GM19328 (cell line): ENCODE data around the gene PILRB.
A peak's percentile ranks its signal among the peaks of the same experiment; 100 is the strongest.
"Not testable (repeated sequence)": the region's sequence is repeated elsewhere in the genome, so short reads cannot be mapped to it uniquely, and the experiment has no call there.

Experiments used
- ATAC-seq: cut with Tn5 transposase; IDR thresholded peaks from one replicate; pipeline ENCODE4 v1.9.1; 2021; ENCODE audit warnings: mild to moderate bottlenecking, moderate library complexity; ENCODE audit not compliant: unreplicated experiment

Gene PILRB

DNA sequence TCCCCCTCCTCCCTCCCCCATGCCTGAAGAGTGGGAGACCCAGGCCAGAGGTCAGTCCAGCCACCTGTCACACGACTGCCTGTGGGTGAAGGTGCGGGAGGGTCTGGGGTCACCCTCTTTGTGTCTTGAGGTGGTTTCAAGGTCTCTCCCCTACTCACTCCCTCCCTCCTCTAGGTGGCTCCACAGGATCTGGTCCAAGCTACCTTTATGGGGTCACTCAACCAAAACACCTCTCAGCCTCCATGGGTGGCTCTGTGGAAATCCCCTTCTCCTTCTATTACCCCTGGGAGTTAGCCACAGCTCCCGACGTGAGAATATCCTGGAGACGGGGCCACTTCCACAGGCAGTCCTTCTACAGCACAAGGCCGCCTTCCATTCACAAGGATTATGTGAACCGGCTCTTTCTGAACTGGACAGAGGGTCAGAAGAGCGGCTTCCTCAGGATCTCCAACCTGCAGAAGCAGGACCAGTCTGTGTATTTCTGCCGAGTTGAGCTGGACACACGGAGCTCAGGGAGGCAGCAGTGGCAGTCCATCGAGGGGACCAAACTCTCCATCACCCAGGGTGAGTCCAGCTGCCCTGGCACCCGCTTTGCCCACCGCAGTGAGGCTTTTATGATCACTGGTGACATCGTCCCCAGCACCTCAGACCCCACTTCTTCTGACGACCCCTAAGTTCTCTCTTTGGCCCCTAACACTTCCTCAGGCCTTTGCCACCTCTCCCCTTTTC, 16.1 kb downstream of the PILRB start:
- ATAC-seq = not testable (repeated sequence)

DNA sequence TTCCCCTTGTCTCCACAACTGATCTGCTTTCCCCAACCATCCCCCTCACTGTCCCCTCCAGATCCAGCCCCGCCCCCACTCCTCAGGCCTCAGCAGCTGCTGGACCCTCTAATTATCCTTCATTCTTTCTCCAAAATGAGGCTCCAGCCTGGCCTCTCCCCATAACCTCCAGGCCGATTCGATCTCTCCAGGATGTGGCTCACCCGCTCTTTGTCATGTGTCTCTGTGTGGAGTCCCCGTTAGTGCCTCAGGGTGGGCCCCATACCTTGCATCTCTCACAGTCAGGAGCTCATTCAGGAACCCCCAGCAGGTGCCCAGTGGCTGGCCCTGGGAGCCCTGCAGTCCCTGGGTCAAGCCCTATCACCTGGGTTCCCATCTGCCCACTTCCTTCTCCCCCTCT, 16.7 kb downstream of the PILRB start:
- ATAC-seq = no peak

DNA sequence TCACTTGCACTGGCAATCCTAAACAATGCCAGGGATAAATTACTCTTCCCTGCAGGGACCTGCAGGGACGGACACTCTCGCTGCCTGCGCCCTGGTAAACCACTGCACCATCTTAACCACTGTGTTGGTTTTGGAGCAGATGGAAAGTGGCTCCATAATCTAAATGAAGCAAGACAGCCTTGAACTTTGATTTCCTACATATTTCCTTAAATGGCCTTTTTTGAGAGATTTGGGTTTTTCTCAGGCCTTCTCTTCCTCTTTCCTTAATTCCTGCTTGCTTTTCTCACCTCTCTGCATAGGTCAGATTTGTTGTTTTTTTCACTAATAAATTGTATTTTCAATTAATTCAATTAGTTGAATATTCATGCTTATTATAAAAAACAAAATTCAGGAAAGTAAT, 18.1 kb downstream of the PILRB start:
- ATAC-seq = no peak

DNA sequence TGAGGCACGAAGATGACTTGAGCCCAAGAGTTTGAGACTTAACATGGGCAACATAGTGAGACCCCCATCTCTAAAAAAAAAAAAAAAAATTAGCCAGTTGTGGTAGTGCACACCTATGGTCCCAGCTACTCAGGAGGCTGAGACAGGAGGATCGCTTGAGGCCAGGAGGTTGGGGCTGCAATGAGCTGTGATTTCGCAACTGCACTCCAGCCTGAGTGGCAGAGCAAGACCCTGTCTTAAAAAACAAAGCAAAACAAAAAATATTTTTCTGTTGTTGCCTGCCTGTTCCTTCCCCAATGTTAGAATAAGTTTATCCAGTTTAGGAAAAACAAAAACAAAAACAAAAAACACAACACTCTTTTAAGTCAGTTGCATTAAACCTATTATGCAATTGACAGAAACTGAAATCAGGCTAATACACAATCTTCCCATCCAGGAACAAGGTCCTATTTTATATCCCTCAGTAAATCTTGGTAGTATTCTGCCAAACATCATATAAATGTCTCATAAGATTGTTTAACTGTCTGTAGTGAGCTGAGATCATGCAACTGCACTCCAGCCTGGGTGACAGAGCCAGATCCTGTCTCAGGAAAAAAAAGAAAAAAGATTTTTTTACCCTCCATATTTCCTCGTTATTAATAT, 20.3 kb downstream of the PILRB start:
- no peak for ATAC-seq

DNA sequence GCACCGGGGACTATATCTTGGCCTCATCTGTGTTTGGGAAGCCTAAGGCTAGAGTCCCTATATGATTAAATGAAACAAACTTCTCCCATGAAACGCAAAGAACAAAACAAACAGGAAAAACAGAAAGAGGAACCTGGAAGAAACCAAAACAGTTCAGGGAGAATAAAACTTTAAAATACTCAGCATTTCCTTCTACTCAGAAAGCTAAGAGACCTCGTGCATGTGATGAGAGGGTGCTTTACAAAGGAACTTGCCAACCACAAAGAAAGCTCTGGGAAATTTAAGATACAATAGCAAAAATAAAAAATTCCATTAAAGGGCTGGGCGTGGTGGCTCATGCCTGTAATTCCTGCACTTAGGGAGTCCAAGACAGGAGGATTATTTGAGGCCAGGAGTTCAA, 22.3 kb downstream of the PILRB start:
- no peak for ATAC-seq

DNA sequence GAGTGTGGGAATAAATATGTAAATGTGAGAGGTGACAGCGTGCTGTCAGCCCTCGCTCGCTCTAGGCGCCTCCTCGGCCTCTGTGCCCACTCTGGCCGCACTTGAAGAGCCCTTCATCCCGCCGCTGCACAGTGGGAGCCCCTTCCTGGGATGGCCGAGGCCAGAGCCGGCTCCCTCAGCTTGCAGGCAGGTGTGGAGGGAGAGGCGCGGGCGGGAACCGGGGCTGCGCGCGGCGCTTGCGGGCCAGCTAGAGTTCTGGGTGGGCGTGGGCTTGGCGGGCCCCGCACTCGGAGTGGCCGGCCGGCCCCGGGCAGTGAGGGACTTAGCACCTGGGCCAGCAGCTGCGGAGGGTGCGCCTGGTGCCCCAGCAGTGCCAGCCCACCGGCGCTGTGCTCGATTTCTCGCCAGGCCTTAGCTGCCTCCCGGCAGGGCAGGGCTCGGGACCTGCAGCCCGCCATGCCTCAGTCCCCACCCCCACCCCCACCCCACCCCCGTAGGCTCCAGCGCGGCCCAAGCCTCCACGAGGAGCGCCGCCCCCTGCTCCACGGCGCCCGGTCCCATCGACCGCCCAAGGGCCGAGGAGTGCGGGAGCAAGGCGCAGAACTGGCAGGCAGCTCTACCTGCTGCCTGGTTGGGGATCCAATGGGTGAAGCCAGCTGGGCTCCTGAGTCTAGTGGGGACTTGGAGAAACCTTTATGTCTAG, 23.8 kb downstream of the PILRB start:
- not testable (repeated sequence) for ATAC-seq

DNA sequence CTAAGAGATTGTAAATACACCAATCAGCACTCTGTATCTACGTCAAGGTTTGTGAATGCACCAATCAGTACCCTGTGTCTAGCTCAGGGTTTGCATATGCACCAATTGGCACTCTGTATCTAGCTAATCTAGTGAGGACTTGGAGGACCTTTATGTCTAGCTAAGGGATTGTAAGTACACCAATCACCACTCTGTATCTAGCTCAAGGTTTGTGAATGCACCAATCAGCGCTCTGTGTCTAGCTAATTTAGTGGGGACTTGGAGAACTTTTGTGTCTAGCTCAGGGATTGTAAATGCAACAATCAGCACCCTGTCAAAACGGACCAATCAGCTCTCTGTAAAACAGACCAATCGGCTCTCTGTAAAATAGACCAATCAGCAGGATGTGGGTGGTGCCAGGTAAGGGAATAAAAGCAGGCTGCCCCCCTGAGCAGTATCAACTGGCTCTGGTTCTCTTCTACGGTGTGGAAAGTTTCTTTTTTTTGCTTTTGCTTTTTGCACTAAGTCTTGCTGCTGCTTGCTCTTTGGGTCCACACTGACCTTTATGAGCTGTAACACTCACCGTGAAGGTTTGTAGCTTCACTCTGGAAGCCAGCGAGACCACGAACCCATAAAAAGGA, 24.4 kb downstream of the PILRB start:
- ATAC-seq = not testable (repeated sequence)

DNA sequence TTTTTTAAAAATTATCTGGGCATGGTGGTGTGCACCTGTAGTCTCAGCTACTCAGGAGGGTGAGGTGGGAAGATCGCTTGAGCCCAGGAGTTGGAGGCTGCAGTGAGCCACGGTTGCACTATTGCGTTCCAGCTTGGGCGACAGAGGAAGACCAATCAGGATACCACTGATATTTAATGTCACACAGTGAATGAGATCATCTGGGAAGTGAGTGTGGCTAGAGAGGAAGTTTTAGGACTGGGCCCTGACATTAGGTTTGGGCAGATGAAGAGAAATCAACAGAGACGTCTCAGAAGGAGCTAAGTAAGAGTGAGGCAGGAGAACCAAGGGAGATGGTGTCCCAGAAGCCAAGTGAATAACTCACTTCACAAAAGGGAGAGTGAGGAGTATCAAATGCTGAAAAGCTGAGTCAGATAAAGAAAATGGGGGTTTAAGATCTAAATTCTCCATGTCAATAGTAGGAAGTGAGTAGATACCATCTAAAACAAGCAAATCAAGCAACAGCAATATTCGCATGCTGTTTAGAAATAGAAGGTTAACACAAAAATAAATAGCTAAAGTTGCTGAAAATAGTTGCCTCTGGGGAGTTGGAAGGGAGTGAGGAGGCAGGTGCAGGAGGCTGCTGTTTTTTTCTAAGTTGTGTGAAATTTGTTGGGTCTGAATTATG, 26.8 kb downstream of the PILRB start:
- no peak for ATAC-seq

DNA sequence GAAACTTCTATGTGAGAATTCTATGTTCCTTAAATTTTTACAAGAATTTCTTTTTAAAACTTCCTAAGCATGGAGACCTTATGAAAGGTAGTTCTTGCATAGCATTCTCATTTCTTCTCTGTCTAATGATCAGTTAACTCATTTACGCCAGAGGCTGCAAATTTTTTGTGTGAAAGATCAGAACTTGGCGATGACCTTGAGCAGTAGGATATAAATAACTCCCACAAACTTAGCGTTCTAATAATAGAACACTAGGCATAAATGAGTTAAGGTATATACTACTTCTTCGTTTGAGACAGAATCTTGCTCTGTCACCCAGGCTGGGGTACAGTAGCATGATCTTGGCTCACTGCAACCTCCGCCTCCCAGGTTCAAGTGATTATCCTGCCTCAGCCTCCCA, 29.0 kb downstream of the PILRB start:
- no peak for ATAC-seq

DNA sequence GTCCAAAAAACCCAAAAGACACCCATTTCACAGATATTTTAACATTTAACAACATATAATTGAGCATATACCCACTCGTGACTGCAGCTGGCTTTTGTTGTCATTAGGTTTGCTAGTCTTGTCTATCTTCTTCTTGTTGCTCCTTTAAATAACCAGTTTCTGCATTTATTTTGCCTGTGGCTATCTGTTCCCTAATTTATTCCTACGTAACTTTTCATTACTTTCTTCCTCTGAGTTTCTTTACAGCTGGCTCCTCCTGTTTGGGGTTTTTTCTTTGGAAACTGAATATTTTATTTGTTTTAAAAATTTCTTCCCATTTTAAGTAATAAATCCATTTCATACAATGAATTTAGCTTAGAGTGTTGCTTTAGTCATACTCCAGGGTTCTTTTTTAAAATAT, 29.8 kb downstream of the PILRB start:
- no peak for ATAC-seq

DNA sequence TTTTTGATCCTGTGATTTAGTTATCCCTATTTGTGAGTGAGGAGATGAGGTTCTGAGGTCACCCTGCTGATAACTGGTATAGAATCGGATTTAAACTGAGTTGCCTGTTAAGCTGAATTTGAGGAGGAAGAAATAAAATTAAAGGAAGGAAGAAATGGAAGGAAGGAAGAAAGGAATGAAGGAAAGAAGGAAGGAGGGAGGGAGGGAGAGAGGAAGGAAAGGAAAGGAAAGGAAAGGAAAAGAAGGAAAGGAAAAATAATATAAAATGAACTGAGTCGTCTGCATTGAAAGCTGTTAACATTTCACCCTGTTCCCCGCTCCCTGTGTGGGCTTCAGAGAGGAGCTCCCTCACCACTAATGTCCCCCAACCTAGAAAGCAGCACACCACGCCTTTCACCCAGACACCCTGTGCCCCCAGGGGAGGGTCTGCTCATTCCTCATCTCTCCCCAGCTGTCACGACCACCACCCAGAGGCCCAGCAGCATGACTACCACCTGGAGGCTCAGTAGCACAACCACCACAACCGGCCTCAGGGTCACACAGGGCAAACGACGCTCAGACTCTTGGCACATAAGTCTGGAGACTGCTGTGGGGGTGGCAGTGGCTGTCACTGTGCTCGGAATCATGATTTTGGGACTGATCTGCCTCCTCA, 31.6 kb downstream of the PILRB start:
- no peak for ATAC-seq

DNA sequence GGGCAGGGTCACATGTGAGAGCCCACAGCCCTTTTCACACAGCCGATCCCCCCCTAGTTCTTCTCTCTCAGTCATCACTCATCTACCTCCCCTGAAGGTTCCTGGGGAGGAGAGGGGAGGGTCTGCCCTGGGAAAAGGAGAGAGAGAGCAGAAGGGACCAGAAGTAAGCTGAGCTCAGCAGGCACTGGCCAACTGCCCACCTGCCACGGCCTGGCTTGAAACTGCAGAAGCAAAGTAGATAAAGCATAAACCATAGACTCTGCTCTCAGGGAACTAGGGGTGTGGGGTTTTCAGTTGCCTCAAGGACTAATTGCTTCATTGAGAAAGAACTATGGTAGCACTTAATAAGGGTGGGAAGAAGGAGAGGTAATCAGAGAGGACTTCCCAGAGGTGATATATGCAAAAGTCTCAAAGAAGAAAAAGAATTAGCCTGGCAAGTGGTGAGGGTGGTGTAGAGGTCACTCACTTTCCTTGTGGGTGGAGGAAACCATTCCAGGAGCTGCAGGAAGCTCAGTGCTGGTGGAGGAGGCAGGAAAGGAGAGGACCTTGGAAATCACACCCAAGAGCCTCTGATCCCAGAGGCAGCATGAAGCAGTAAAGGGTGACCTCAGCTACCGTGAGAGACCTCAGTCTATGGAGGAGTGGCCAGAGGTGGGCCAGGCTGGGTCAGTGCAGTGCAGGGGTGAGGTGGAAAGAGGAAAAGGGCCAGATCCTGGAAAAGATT, 32.5 kb downstream of the PILRB start:
- ATAC-seq = no peak

DNA sequence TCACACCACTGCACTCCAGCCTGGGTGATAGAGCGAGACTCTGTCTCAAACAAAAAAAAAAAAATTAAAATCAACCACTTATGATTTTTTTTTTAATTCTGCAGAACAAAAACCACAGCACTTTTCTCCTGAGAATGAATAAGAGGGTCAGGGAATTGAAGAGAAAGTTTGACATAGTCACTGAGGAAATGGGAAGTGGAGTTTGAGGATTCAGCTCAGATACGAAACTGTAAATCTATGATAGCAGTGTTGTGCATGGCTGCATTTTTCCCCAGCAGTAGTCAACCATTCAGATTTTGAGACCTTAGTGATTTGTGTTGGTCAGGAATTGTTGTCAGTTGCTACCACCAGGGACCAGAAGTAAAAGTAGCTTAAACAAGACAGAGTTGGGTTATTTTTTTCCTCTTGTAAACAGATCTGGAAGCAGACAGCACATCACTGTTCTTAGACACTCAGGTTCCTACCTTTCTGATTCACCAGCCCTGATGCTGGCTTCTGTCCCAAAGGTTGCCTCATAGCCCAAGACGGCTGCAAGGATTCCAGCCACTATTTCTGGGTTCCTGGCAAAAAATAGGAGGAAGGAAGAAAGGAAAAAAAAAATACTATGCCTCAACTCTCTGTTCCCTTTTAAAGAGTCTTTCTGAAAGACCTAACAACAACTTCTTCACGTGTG, 35.5 kb downstream of the PILRB start:
- no peak for ATAC-seq

DNA sequence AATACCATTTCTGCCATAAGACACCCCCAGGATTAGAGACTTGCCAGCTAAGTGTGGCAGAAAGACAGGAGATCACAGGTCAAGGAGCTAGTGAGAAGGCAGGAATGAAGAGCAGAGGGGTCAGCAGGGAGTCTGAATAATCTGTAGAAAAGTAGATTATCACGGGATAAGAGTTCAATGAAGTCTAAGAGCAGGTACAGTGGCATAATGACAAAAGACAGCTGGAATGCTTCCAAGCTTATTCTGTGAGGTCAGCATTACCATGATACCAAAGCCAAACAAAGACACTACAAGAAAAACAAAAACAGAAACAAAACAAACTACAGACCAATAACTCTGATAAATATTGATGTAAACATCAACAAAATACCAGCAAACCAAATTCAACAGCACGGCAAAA, 36.2 kb downstream of the PILRB start:
- ATAC-seq = no peak

DNA sequence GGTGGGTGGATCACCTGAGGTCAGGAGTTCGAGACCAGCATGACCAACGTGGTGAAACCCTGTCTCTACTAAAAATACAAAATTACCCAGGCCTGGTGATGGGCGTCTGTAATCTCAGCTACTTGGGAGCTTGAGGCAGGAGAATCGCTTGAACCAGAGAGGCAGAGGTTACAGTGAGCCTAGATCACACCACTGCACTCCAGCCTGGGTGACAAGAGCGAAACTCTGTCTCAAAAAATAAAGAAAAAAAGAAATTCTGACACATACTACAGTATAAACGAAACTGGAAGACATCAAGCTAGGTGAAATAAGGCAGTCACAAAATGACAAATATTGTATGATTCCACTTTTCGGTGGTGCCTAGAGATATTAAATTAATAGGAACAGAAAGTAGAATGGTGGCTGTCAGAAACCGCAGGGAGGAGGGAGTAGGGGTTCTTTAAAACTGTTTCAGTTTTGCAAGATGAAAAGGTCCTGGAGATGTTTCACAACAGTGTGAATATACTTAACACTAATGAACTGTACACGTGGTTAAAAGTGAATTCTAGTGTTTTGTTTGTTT, 38.6 kb downstream of the PILRB start:
- peak; percentile 84 for ATAC-seq

DNA sequence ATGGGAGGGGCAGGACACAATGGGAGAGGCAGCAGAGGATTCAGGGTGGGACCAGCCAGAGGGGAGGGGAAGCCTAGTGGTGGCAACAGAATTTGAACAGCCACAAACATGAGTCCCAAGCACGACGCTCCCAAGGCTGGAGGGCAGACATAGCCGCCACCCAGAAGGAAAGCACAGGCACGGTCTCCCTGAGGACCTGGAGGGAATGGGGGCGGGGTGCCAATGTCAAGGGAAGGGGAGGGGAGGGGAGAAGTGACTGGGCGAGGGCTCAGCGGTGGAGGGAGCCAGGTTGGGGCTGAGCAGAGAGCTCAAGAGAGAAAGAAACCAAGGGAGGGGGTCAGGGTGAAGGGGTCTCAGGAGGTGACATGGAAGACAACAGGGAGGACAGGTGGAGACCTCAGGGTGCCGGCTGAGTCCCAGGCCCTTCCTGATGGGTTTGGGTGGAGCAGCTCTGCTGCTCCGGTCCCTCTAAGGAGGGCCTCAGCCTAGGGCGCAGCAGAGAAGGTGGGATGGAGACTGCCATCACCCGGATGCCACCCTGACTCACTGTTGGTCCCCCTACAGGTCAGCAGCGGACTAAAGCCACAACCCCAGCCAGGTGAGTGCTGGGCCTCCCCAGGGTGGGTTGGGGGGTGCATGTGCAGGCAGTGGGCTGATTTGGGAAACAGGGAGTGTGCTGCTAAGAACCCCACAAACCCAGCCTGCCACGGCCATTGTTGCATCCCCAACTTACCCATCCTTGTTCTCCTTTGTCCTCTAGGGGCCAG, 39.6 kb downstream of the PILRB start:
- ATAC-seq = no peak

DNA sequence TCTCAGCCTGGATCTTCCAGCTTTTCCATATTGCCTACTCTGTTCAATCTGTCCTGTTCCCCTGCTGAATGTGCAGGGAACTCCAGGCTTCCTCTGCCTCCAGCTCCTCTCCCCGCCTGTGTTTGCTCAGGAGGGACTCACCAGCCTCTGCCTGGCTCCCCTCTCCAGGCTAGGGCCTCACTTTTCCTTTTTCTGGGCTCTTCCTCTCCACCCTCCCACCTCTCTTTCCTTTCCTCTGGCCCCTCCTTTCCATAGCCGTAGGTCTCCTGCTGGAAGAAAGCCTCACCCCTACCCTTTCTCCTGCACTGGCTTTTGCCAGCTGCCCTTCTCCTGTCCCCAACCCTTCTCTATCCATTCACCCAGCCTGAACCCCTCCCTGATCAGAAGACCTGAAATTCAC, 40.3 kb downstream of the PILRB start:
- ATAC-seq = no peak

DNA sequence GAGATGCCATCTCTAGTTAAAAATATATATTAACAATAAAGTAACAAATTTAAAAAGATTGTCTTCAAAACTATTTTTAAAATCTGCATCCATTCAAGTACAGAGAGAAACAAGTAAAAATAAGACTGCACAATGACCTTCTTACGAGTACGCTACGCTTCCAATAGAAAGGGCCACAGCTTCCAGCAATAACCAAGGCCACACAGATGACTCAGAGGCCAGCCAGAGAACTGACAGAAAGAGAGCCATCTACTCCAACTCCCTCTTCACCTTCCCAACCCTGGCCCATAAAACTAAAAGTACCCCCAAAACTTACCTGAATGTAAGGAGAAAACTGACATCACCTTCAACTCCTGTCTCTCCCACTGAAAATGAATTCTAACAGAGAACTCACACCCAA, 42.1 kb downstream of the PILRB start:
- no peak for ATAC-seq
